K562 (cell line): ENCODE measurements around the gene OR4X2.

Experiments used
- BRF2 ChIP-seq: IDR thresholded peaks from 3 replicates; pipeline ENCODE4 v1.6.1; 2011; ENCODE audit warnings: borderline replicate concordance, mild to moderate bottlenecking; ENCODE audit not compliant: insufficient read length, insufficient read depth
- CBX8 ChIP-seq: fragments of 200-600 bp; sonication (generic); IDR thresholded peaks from 2 replicates; pipeline ENCODE4 v1.6.1; 2012; ENCODE audit warnings: borderline replicate concordance, mixed run types, low read depth, mild to moderate bottlenecking, moderate library complexity, mixed read lengths, low read length, control low read depth, inconsistent platforms; ENCODE audit not compliant: poor library complexity, severe bottlenecking; ENCODE audit errors: extremely low read depth
- GTF2F1 ChIP-seq: IDR thresholded peaks from 2 replicates; pipeline ENCODE4 v1.6.1; 2011; ENCODE audit warnings: low read depth, low read length, improper control_type of control experiment
- POLR2AphosphoS2 ChIP-seq: IDR thresholded peaks from 2 replicates; pipeline ENCODE4 v1.6.1; 2012; ENCODE audit warnings: low read length, improper control_type of control experiment
- POLR2AphosphoS5 ChIP-seq: IDR thresholded peaks from 2 replicates; pipeline ENCODE4 v1.6.1; 2011; ENCODE audit warnings: mild to moderate bottlenecking, low read depth, low read length, moderate library complexity; ENCODE audit not compliant: control insufficient read depth, insufficient read depth
- ZNF184 ChIP-seq: sonication (generic); formaldehyde crosslinking; IDR thresholded peaks from 2 replicates; pipeline ENCODE4 v1.5.0; 2020; ENCODE audit warnings: missing genetic modification reagents

- TF ChIP-seq GTF2F1 (no peak), BRF2 (no peak), POLR2AphosphoS2 (no peak), POLR2AphosphoS5 (no peak), CBX8 (no peak), ZNF184 (CRISPR knock-in tag) (no peak)
These were observed 4.0 kb downstream of the OR4X2 start for GRCh38 chr11:48248902-48249301.
